K562 (cell line): Measurements from ENCODE around the gene TMEM38B. TPM values are rescaled to one million over a fixed set of nuclear protein-coding genes. Genes with fewer than 3 reads are reported as not detected.

Experiments used
- ATAC-seq: fragments of 200-7000 bp; cut with Tn5 transposase; 3 replicates; pipeline ENCODE4 v1.9.1; 2020; ENCODE audit warnings: moderate library complexity
- BruUV-seq: library from RNA; stranded (reverse); fragments of 400-500 nt; replicated peaks from 2 replicates; lab custom pipeline; 2021; lab: Mats Ljungman, UMichigan
- CTCF ChIA-PET: fragments of 300-600 bp; formaldehyde crosslinking; extraction: SDS; loops from one replicate; lab custom pipeline; 2021; ENCODE audit warnings: low intra/inter-chr PET ratio; lab: Yijun Ruan, JAX
- POLR2A ChIA-PET: fragments of 300-600, 350-650 bp; sonication (Branson Sonifier 250); formaldehyde crosslinking; extraction: SDS; loops from one replicate; lab custom pipeline; 2021; ENCODE audit warnings: antibody characterized with exemption, inconsistent platforms; lab: Yijun Ruan, JAX
- DNase-seq, 4 experiments: peaks; one replicate each; pipeline versions ENCODE4 v3.0.0 to v3.0.0-alpha.2; 2011 to 2018; ENCODE audit warnings: low spot score in 3 of 4, mixed read lengths in 3 of 4; ENCODE audit errors: extremely low read depth in 1 of 4
- FAIRE-seq: peaks from 2 replicates; lab custom pipeline; 2011; peaks lifted over from hg19 to GRCh38; lab: Jason Lieb, UNC
- H2AFZ ChIP-seq: 2 replicates; pipeline ENCODE4 v1.6.0; 2011; ENCODE audit warnings: low read depth, low read length, control low read depth, inconsistent platforms
- H3K27ac ChIP-seq: fragments of 200-600 bp; 3 replicates; pipeline ENCODE4 v1.8.0; 2011; ENCODE audit warnings: low read depth, mild to moderate bottlenecking, control low read depth, inconsistent platforms, low read length, moderate library complexity, mixed read lengths; ENCODE audit errors: extremely low read depth
- H3K27me3 ChIP-seq, 2 experiments: fragments of 300-600 bp in 1 of 2; 2 replicates in 1 of 2; 3 replicates in 1 of 2; pipeline versions ENCODE4 v1.6.0 to v1.8.0; 2011; ENCODE audit warnings: inconsistent platforms in 2 of 2, low read length in 2 of 2, mild to moderate bottlenecking in 1 of 2, mixed read lengths in 1 of 2, moderate library complexity in 1 of 2; ENCODE audit not compliant: control insufficient read depth in 2 of 2, insufficient read depth in 2 of 2
- H3K36me3 ChIP-seq: fragments of 300-600 bp; 3 replicates; pipeline ENCODE4 v1.8.0; 2011; ENCODE audit warnings: mild to moderate bottlenecking, low read length, inconsistent platforms; ENCODE audit not compliant: control insufficient read depth, insufficient read depth
- H3K4me1 ChIP-seq, 2 experiments: fragments of 200-600 bp in 1 of 2; replicated peaks in 1 of 2; 2 replicates in 1 of 2; 3 replicates in 1 of 2; pipeline versions ENCODE4 v1.5.1 to v1.8.0; 2011; ENCODE audit warnings: inconsistent platforms in 2 of 2, low read length in 2 of 2, mild to moderate bottlenecking in 1 of 2, mixed read lengths in 1 of 2, moderate library complexity in 1 of 2; ENCODE audit not compliant: control insufficient read depth in 2 of 2, insufficient read depth in 2 of 2
- H3K4me2 ChIP-seq: 2 replicates; pipeline ENCODE4 v1.6.1; 2011; ENCODE audit warnings: low read length, control low read depth, inconsistent platforms, mixed read lengths; ENCODE audit not compliant: insufficient read depth
- H3K4me3 ChIP-seq: fragments of 200-600 bp; sonication (generic), shearing (Covaris generic); 2 replicates; pipeline ENCODE4 v1.5.1; 2016; ENCODE audit warnings: control low read depth, inconsistent platforms
- H3K79me2 ChIP-seq: fragments of 200-600 bp; 3 replicates; pipeline ENCODE4 v1.8.0; 2011; ENCODE audit warnings: low read length, inconsistent platforms; ENCODE audit not compliant: control insufficient read depth, insufficient read depth
- H3K9ac ChIP-seq, 2 experiments: 2 replicates each; pipeline versions ENCODE4 v1.6.0 to v1.6.1; 2011; ENCODE audit warnings: low read depth in 2 of 2, low read length in 2 of 2, control low read depth in 1 of 2, inconsistent platforms in 1 of 2, mild to moderate bottlenecking in 1 of 2, mixed read lengths in 1 of 2; ENCODE audit not compliant: insufficient read depth in 1 of 2
- H3K9me1 ChIP-seq: one replicate; pipeline ENCODE4 v1.6.0; 2011; ENCODE audit warnings: inconsistent platforms, mild to moderate bottlenecking, low read length, moderate library complexity; ENCODE audit not compliant: control insufficient read depth, insufficient read depth
- H3K9me3 ChIP-seq: replicated peaks from 2 replicates; pipeline ENCODE4 v1.5.1; 2011; ENCODE audit warnings: low read depth, low read length, inconsistent platforms; ENCODE audit not compliant: control insufficient read depth, insufficient read depth
- H4K20me1 ChIP-seq: replicated peaks from 2 replicates; pipeline ENCODE4 v1.6.1; 2011; ENCODE audit warnings: low read length, inconsistent platforms, mixed read lengths; ENCODE audit not compliant: control insufficient read depth, insufficient read depth
- NBN ChIP-seq: fragments of 450-650 bp; IDR thresholded peaks from 2 replicates; pipeline ENCODE4 v1.6.1; 2016; ENCODE audit warnings: low read depth, mild to moderate bottlenecking
- NELFE ChIP-seq: IDR thresholded peaks from 2 replicates; pipeline ENCODE4 v1.6.1; 2011; ENCODE audit warnings: mild to moderate bottlenecking; ENCODE audit not compliant: insufficient read depth, insufficient read length
- NFE2 ChIP-seq: IDR thresholded peaks from 2 replicates; pipeline ENCODE4 v1.6.1; 2014; ENCODE audit warnings: antibody characterized with exemption, low read depth
- PTRF ChIP-seq: fragments of 450-650 bp; IDR thresholded peaks from 2 replicates; pipeline ENCODE4 v1.6.1; 2016; ENCODE audit warnings: mild to moderate bottlenecking, missing genetic modification characterization, missing compliant biosample characterization
- TAF7 ChIP-seq: fragments of 450-650 bp; IDR thresholded peaks from 2 replicates; pipeline ENCODE4 v1.6.1; 2016; ENCODE audit warnings: missing genetic modification characterization, missing compliant biosample characterization
- TFE3 ChIP-seq: fragments of 450-650 bp; formaldehyde crosslinking; IDR thresholded peaks from 2 replicates; pipeline ENCODE4 v1.4.0; 2020; ENCODE audit warnings: mild to moderate bottlenecking, mixed read lengths
- ZNF239 ChIP-seq: fragments of 250-450 bp; sonication (Bioruptor Pico); IDR thresholded peaks from 2 replicates; pipeline ENCODE4 v1.4.0; 2020; ENCODE audit warnings: mild to moderate bottlenecking
- ZNF589 ChIP-seq: fragments of 200-800 bp; sonication (Bioruptor generic); IDR thresholded peaks from 2 replicates; pipeline ENCODE4 v1.6.1; 2016; ENCODE audit warnings: low read depth, missing genetic modification characterization, missing compliant biosample characterization
- ZNF696 ChIP-seq: fragments of 250-450 bp; sonication (Bioruptor Pico); conservative IDR thresholded peaks from 2 replicates; pipeline ENCODE4 v1.4.0; 2020; ENCODE audit warnings: mild to moderate bottlenecking, moderate library complexity
- WGBS: fragments of 100-300 bp; shearing (Covaris generic); methylation state at CpG from one replicate; pipeline ENCODE4 v1.1.6; 2016; ENCODE audit warnings: low coverage, mixed read lengths; ENCODE audit not compliant: insufficient coverage; ENCODE audit errors: missing lambda C conversion rate; 5-methylcytosine and 5-hydroxymethylcytosine counted together
- in situ Hi-C: fragments of 300-500 bp; cut with MboI; formaldehyde crosslinking; loops from 4 replicates; pipeline ENCODE4 v1.15.0; 2018; ENCODE audit warnings: inconsistent platforms, mixed read lengths
- intact Hi-C: fragments of 100-400 bp; cut with micrococcal nuclease; formaldehyde crosslinking; loops from 2 replicates; pipeline ENCODE4 v1.14.2; 2022
- polyA plus RNA-seq, 8 experiments: library from polyadenylated mRNA; depleted of rRNA in 4 of 8; stranded (reverse) in 5 of 8; unstranded in 3 of 8; fragments of >200 nt; fragmentation: Nextera tagmentation in 2 of 8; fragmentation: Illumina TruSeq in 1 of 8; extraction: Ambion mirVana in 2 of 8; extraction: Trizol in 1 of 8; gene quantifications; 2 replicates each; pipeline versions ENCODE4 v1.2.1 to v1.2.3, GENCODE V29; 2011 to 2014; ENCODE audit warnings: inconsistent platforms in 1 of 8, missing spikeins in 1 of 8
- total RNA-seq, 7 experiments: library from RNA; depleted of rRNA in 6 of 7; stranded (reverse); fragments of >200 nt in 6 of 7; fragmentation: Illumina TruSeq in 2 of 7; extraction: Trizol in 2 of 7; gene quantifications; 2 replicates each; pipeline versions ENCODE4 v1.2.1 to v1.2.3, GENCODE V29; 2011 to 2021; ENCODE audit warnings: low replicate concordance in 1 of 7

TMEM38B gene
- total and polyA plus RNA-seq, 9 of the 15 experiments (the other 6 are each of a cell fraction or from before 2014, with no cell fraction given) = 26.0 to 57.5 (median 38.5) TPM

DNA sequence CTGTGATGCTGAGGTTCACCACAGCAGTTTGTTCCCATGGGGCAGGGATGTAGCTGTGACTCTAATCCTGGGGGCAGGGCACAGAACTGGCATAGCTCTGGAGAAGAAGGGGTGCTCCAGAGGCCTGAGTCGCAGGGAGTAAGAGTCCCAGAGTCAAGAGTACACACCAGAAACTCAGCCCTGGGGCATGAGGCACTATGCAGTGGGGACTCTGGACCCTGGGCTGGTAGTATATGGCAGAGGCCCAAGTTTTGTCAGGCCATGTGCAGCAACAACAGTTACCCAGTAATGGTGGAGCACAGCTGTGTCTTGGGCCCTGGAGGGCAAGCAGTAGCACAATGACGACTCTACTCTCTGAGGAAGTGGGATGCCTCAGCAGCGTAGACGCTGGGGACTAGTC is 42.9 kb downstream of the TMEM38B start:
- Histone ChIP-seq H3K9me1 (no peaks in the 10 kb centered on the region), H3K4me1 (no peaks in the 10 kb centered on the region), H3K4me3 (no peak overlapping the region), H3K27me3 (no peaks in the 10 kb centered on the region), H4K20me1 (no peaks in the 10 kb centered on the region), H3K9ac (no peak overlapping the region), H3K79me2 (no peaks in the 10 kb centered on the region; the same call in 2 of the 3 replicates), H3K27ac (no peak overlapping the region), H3K9me3 (peaks cover 6% of the 10 kb centered on the region; the same call in 1 of the 2 replicates), H2AFZ (no peak overlapping the region), H3K4me2 (no peak overlapping the region), H3K36me3 (peaks cover 27% of the 10 kb centered on the region)
- in situ Hi-C loops (no loop called here), intact Hi-C loops (no loop called here)
- no TSS peak for BruUV-seq
- FAIRE-seq (no peak), DNase-seq (no peak), ATAC-seq (no peak)
- no peak for TF ChIP-seq TAF7 (tag)
- TF ChIP-seq NELFE = no peak
- TF ChIP-seq NBN = no peak
- POLR2A ChIA-PET = no interaction called here
- WGBS = 94% methylated on average over 4 of the region's 4 CpGs
- CTCF ChIA-PET = no interaction called here

DNA sequence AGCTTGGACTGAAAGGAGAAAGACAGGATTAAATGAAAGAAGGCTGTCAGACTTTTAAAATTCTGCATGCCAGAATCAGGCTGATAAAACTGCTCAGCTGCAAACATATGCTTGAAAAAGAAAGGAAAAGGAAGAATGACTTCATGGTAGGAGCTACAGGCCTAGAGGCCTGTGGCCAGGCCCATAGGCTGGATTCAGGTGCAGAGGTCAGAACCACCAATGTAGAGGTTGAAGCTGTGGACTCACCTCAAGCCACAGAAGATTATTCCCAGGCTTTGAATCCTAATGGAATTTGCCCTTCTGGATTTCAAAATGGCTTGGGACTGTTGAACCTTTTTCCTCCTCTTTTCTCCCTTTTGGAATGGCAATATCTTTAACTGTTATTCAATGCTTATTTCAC is 47.7 kb downstream of the TMEM38B start:
- POLR2A ChIA-PET = no interaction called here
- Histone ChIP-seq H4K20me1 (no peaks in the 10 kb centered on the region), H2AFZ (no peak overlapping the region), H3K4me2 (no peak overlapping the region), H3K4me1 (no peaks in the 10 kb centered on the region), H3K36me3 (peaks cover 13% of the 10 kb centered on the region; the same call in 2 of the 3 replicates), H3K9me3 (no peaks in the 10 kb centered on the region), H3K9ac (no peak overlapping the region), H3K9me1 (no peaks in the 10 kb centered on the region), H3K27ac (no peak overlapping the region), H3K4me3 (no peak overlapping the region), H3K79me2 (no peaks in the 10 kb centered on the region), H3K27me3 (no peaks in the 10 kb centered on the region)
- DNase-seq (no peak), ATAC-seq (no peak), FAIRE-seq (no peak)
- intact Hi-C loops = no loop called here
- in situ Hi-C loops = no loop called here
- CTCF ChIA-PET = no interaction called here
- BruUV-seq = no TSS peak
- TF ChIP-seq NFE2 (no peak), ZNF589 (no peak), ZNF696 (CRISPR knock-in tag) (no peak), TFE3 (CRISPR knock-in tag) (no peak), ZNF239 (CRISPR knock-in tag) (no peak), PTRF (tag) (no peak)
